DMS114 treated with DMSO at 0.1 percent for 48 hours (cell line): ENCODE data around the gene LAMA2.
"Not testable (repeated sequence)": the region's sequence is repeated elsewhere in the genome, so short reads cannot be mapped to it uniquely, and the experiment has no call there.

Experiments
- DNase-seq: peaks from one replicate; lab custom pipeline; 2025; ENCODE audit not compliant: unreplicated experiment; lab: John Stamatoyannopoulos, UW

The LAMA2 gene

GRCh38 chr6:129006724-129007514, 124.0 kb downstream of the LAMA2 start:
- no peak for DNase-seq

GRCh38 chr6:129007701-129008373, 124.9 kb downstream of the LAMA2 start:
- DNase-seq, result no peak

- no peak for DNase-seq
These were observed 125.7 kb downstream of the LAMA2 start for GRCh38 chr6:129008591-129008990.

GRCh38 chr6:129009851-129010250, 126.9 kb downstream of the LAMA2 start:
- DNase-seq, result no peak

GRCh38 chr6:129014302-129014701, 131.4 kb downstream of the LAMA2 start:
- DNase-seq, result no peak

GRCh38 chr6:129015721-129016120, 132.8 kb downstream of the LAMA2 start:
- DNase-seq, result no peak

GRCh38 chr6:129016844-129017243, 133.9 kb downstream of the LAMA2 start:
- DNase-seq, result no peak

GRCh38 chr6:129022011-129022553, 139.1 kb downstream of the LAMA2 start:
- no peak for DNase-seq

GRCh38 chr6:129026601-129027000, 143.7 kb downstream of the LAMA2 start:
- DNase-seq, result no peak

GRCh38 chr6:129029778-129030177, 146.8 kb downstream of the LAMA2 start:
- no peak for DNase-seq

GRCh38 chr6:129030215-129030614, 147.3 kb downstream of the LAMA2 start:
- no peak for DNase-seq

GRCh38 chr6:129031051-129031599, 148.2 kb downstream of the LAMA2 start:
- no peak for DNase-seq

GRCh38 chr6:129032602-129033001, 149.7 kb downstream of the LAMA2 start:
- no peak for DNase-seq

- no peak for DNase-seq
These were observed 150.2 kb downstream of the LAMA2 start for GRCh38 chr6:129033180-129033579.

- DNase-seq, result no peak
These were observed 150.6 kb downstream of the LAMA2 start for GRCh38 chr6:129033581-129033980.

GRCh38 chr6:129041563-129041962, 158.6 kb downstream of the LAMA2 start:
- DNase-seq, result no peak

GRCh38 chr6:129046526-129046925, 163.6 kb downstream of the LAMA2 start:
- no peak for DNase-seq

- no peak for DNase-seq
These were observed 164.9 kb downstream of the LAMA2 start for GRCh38 chr6:129047834-129048233.

GRCh38 chr6:129050086-129050485, 167.1 kb downstream of the LAMA2 start:
- no peak for DNase-seq

GRCh38 chr6:129053143-129053542, 170.2 kb downstream of the LAMA2 start:
- DNase-seq, result not testable (repeated sequence)

GRCh38 chr6:129055796-129056195, 172.9 kb downstream of the LAMA2 start:
- no peak for DNase-seq

GRCh38 chr6:129059650-129060049, 176.7 kb downstream of the LAMA2 start:
- no peak for DNase-seq
